Measurements from ENCODE around the gene NF2.

DNA sequence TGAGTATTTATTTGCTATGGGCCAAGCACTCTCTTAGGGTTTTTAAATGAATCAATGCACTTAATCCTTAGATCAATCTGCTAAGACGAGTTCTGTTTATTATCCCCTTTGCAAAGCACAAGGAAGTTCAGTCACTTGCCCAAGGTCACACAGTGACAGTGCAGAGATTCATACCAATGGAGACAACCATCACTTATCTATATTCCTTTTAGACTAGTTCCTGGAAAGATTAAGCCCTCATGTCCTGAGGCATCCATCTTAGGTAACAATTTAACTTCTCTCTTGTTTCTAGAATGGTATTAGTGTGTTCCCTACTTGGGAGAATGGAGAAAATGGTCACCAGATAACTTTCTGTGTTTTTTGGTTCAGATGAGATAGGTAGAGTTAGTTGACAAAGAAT is 28.3 kb downstream of the NF2 start:
- TF ChIP-seq, protein P1, sequence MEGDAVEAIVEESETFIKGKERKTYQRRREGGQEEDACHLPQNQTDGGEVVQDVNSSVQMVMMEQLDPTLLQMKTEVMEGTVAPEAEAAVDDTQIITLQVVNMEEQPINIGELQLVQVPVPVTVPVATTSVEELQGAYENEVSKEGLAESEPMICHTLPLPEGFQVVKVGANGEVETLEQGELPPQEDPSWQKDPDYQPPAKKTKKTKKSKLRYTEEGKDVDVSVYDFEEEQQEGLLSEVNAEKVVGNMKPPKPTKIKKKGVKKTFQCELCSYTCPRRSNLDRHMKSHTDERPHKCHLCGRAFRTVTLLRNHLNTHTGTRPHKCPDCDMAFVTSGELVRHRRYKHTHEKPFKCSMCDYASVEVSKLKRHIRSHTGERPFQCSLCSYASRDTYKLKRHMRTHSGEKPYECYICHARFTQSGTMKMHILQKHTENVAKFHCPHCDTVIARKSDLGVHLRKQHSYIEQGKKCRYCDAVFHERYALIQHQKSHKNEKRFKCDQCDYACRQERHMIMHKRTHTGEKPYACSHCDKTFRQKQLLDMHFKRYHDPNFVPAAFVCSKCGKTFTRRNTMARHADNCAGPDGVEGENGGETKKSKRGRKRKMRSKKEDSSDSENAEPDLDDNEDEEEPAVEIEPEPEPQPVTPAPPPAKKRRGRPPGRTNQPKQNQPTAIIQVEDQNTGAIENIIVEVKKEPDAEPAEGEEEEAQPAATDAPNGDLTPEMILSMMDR (IDR thresholded peaks at IDR 0.05): no peak
- no peak for TF ChIP-seq EP300 (IDR thresholded peaks at IDR 0.05)

All from gastroesophageal sphincter (tissue), 3 donors.